ENCODE results near the gene MICA. TPM values are rescaled to one million over a fixed set of nuclear protein-coding genes. Genes with fewer than 3 reads are reported as not detected.
"Not testable (repeated sequence)": the region's sequence is repeated elsewhere in the genome, so short reads cannot be mapped to it uniquely, and the experiment has no call there.

MICA gene
- total and polyA plus RNA-seq, 8 donors = 2.0 to 13.6 (median 11.8) TPM

GRCh38 chr6:31405996-31406395 is 2.6 kb downstream of the MICA start:
- Histone ChIP-seq H3K4me1 (peaks cover 24 to 83% (median 60%) of the 10 kb centered on the region in 4 donors), H3K4me3 (no peak overlapping the region), H3K27ac (no peak overlapping the region), H3K36me3 (peaks cover 4 to 10% (median 7%) of the 10 kb centered on the region in 4 donors), H3K27me3 (no peaks in the 10 kb centered on the region), H3K9me3 (no peaks in the 10 kb centered on the region)
- no peak for TF ChIP-seq POLR2AphosphoS5 (IDR thresholded peaks at IDR 0.05)
- TF ChIP-seq POLR2A (IDR thresholded peaks at IDR 0.05) = no peak
- no peak for TF ChIP-seq CTCF (IDR thresholded peaks at IDR 0.05)
- no peak for TF ChIP-seq EP300 (IDR thresholded peaks at IDR 0.05)
- WGBS, 5 donors = 53 to 70% (median 66%) methylated on average over 5 of the region's 5 CpGs
- intact Hi-C loops (cut with DNase I; ENCODE audit: low total_unique reads) = no loop called here
- no peak for DNase-seq

- no peak overlapping the region for H3K4me3 ChIP-seq
- no peaks in the 10 kb centered on the region for H3K9me3 ChIP-seq
- peaks cover 18 to 27% (median 24%) of the 10 kb centered on the region in 4 donors for H3K36me3 ChIP-seq
- TF ChIP-seq CTCF (IDR thresholded peaks at IDR 0.05) (no peak), POLR2AphosphoS5 (IDR thresholded peaks at IDR 0.05) (no peak), POLR2A (IDR thresholded peaks at IDR 0.05) (no peak), EP300 (IDR thresholded peaks at IDR 0.05) (no peak)
- H3K27ac ChIP-seq = peak overlapping the region in 1 of 5 donors; percentile 18
- H3K27me3 ChIP-seq = no peaks in the 10 kb centered on the region
- H3K4me1 ChIP-seq = peaks cover 11 to 76% (median 44%) of the 10 kb centered on the region in 4 donors
- no peak for DNase-seq
- intact Hi-C loops (cut with DNase I; ENCODE audit: low total_unique reads) = no loop called here
Measured at GRCh38 chr6:31407699-31408098, 4.3 kb downstream of the MICA start.

GRCh38 chr6:31412506-31412905 is 9.1 kb downstream of the MICA start:
- no peak for DNase-seq
- 85 to 95% (median 88%) methylated on average over 8 of the region's 8 CpGs for WGBS, 5 donors
- intact Hi-C loops (cut with DNase I; ENCODE audit: low total_unique reads) = no loop called here
- H3K4me3 ChIP-seq = no peak overlapping the region
- no peak overlapping the region for H3K27ac ChIP-seq
- H3K9me3 ChIP-seq = no peaks in the 10 kb centered on the region
- peaks cover 0 to 31% (median 14%) of the 10 kb centered on the region in 4 donors for H3K4me1 ChIP-seq
- TF ChIP-seq EP300 (IDR thresholded peaks at IDR 0.05) (no peak), POLR2A (IDR thresholded peaks at IDR 0.05) (no peak), CTCF (IDR thresholded peaks at IDR 0.05) (no peak), POLR2AphosphoS5 (IDR thresholded peaks at IDR 0.05) (no peak)
- peaks cover 36 to 73% (median 69%) of the 10 kb centered on the region in 4 donors for H3K36me3 ChIP-seq
- no peaks in the 10 kb centered on the region for H3K27me3 ChIP-seq

GRCh38 chr6:31414148-31414770 is 10.9 kb downstream of the MICA start:
- H3K27ac ChIP-seq; DNase-seq; H3K4me3 ChIP-seq; H3K9me3 ChIP-seq; H3K27me3 ChIP-seq; intact Hi-C loops (cut with DNase I; ENCODE audit: low total_unique reads): not testable (repeated sequence)
- H3K4me1 ChIP-seq = peaks cover 0 to 15% (median 3%) of the 10 kb centered on the region in 4 donors
- peaks cover 36 to 73% (median 71%) of the 10 kb centered on the region in 4 donors for H3K36me3 ChIP-seq
- WGBS, 5 donors = 80 to 92% (median 87%) methylated on average over 6 to 7 of the region's 7 CpGs

GRCh38 chr6:31414771-31415265 is 11.4 kb downstream of the MICA start:
- H3K27ac ChIP-seq = no peak overlapping the region
- no peak for DNase-seq
- H3K36me3 ChIP-seq = peaks cover 36 to 73% (median 71%) of the 10 kb centered on the region in 4 donors
- peaks cover 0 to 10% (median 2%) of the 10 kb centered on the region in 4 donors for H3K4me1 ChIP-seq
- H3K4me3 ChIP-seq = no peak overlapping the region
- TF ChIP-seq CTCF (IDR thresholded peaks at IDR 0.05) (no peak), POLR2A (IDR thresholded peaks at IDR 0.05) (no peak), EP300 (IDR thresholded peaks at IDR 0.05) (no peak), POLR2AphosphoS5 (IDR thresholded peaks at IDR 0.05) (no peak)
- 74 to 88% (median 81%) methylated on average over 6 of the region's 6 CpGs for WGBS, 5 donors
- H3K9me3 ChIP-seq = no peaks in the 10 kb centered on the region
- no peaks in the 10 kb centered on the region for H3K27me3 ChIP-seq
- intact Hi-C loops (cut with DNase I; ENCODE audit: low total_unique reads) = no loop called here
